H9 (cell line): ENCODE data around the gene HSPA12A. TPM values are rescaled to one million over a fixed set of nuclear protein-coding genes. Genes with fewer than 3 reads are reported as not detected.

Experiments
- DNase-seq: peaks from one replicate; pipeline ENCODE4 v3.0.0-alpha.2; 2017
- H2AFZ ChIP-seq: one replicate; pipeline ENCODE4 v1.6.1; 2013; ENCODE audit warnings: mild to moderate bottlenecking, low read length, control low read depth, moderate library complexity
- H2AK5ac ChIP-seq: 2 replicates; pipeline ENCODE4 v1.6.1; 2013; ENCODE audit warnings: low read length, control low read depth, mixed read lengths; ENCODE audit not compliant: insufficient read length
- H2BK120ac ChIP-seq: one replicate; pipeline ENCODE4 v1.6.1; 2013; ENCODE audit warnings: low read depth, mild to moderate bottlenecking, low read length, control low read depth, inconsistent platforms; ENCODE audit not compliant: poor library complexity, severe bottlenecking
- H2BK12ac ChIP-seq: 2 replicates; pipeline ENCODE4 v1.6.1; 2013; ENCODE audit warnings: low read length, control low read depth, mixed read lengths, low read depth; ENCODE audit not compliant: insufficient read length
- H2BK15ac ChIP-seq: 2 replicates; pipeline ENCODE4 v1.6.1; 2013; ENCODE audit warnings: low read depth, low read length, control low read depth
- H2BK20ac ChIP-seq: one replicate; pipeline ENCODE4 v1.6.1; 2013; ENCODE audit warnings: low read depth, mild to moderate bottlenecking, low read length, control low read depth, inconsistent platforms; ENCODE audit not compliant: poor library complexity, severe bottlenecking
- H2BK5ac ChIP-seq: 2 replicates; pipeline ENCODE4 v1.6.1; 2013; ENCODE audit warnings: low read length, control low read depth, mixed read lengths; ENCODE audit not compliant: insufficient read length
- H3K14ac ChIP-seq: 2 replicates; pipeline ENCODE4 v1.6.1; 2013; ENCODE audit warnings: low read length, control low read depth; ENCODE audit not compliant: insufficient read depth
- H3K18ac ChIP-seq: 2 replicates; pipeline ENCODE4 v1.6.1; 2013; ENCODE audit warnings: low read depth, mild to moderate bottlenecking, mixed read lengths, low read length, control low read depth; ENCODE audit not compliant: insufficient read length
- H3K23ac ChIP-seq: 2 replicates; pipeline ENCODE4 v1.6.1; 2013; ENCODE audit warnings: low read length, control low read depth, mixed read lengths, low read depth; ENCODE audit not compliant: insufficient read length
- H3K23me2 ChIP-seq: 2 replicates; pipeline ENCODE4 v1.6.1; 2013; ENCODE audit warnings: low read depth, mild to moderate bottlenecking, mixed read lengths, low read length, control low read depth; ENCODE audit not compliant: insufficient read length, poor library complexity, severe bottlenecking
- H3K27ac ChIP-seq: 2 replicates; pipeline ENCODE4 v1.5.1; 2013; ENCODE audit warnings: low read length, control low read depth, mixed read lengths, low read depth; ENCODE audit not compliant: insufficient read length
- H3K27me3 ChIP-seq: 2 replicates; pipeline ENCODE4 v1.6.1; 2013; ENCODE audit warnings: low read length, control low read depth, inconsistent platforms; ENCODE audit not compliant: insufficient read depth
- H3K4ac ChIP-seq: 2 replicates; pipeline ENCODE4 v1.6.1; 2013; ENCODE audit warnings: low read depth, mild to moderate bottlenecking, control low read depth, inconsistent platforms, low read length, moderate library complexity
- H3K4me1 ChIP-seq: 2 replicates; pipeline ENCODE4 v1.6.1; 2013; ENCODE audit warnings: low read length, control low read depth, inconsistent platforms; ENCODE audit not compliant: insufficient read depth
- H3K4me2 ChIP-seq: 2 replicates; pipeline ENCODE4 v1.6.1; 2013; ENCODE audit warnings: low read length, control low read depth, mixed read lengths; ENCODE audit not compliant: insufficient read length, insufficient read depth
- H3K56ac ChIP-seq: 2 replicates; pipeline ENCODE4 v1.6.1; 2013; ENCODE audit warnings: low read depth, mild to moderate bottlenecking, mixed read lengths, low read length, control low read depth; ENCODE audit not compliant: insufficient read length
- H3K79me1 ChIP-seq: 2 replicates; pipeline ENCODE4 v1.6.1; 2013; ENCODE audit warnings: low read depth, mild to moderate bottlenecking, moderate library complexity, low read length, control low read depth, inconsistent platforms; ENCODE audit not compliant: insufficient read depth, poor library complexity, severe bottlenecking
- H3K79me2 ChIP-seq: 2 replicates; pipeline ENCODE4 v1.6.1; 2013; ENCODE audit warnings: low read length, control low read depth, inconsistent platforms; ENCODE audit not compliant: insufficient read depth
- H3K9ac ChIP-seq: 2 replicates; pipeline ENCODE4 v1.6.1; 2013; ENCODE audit warnings: low read length, control low read depth, mixed read lengths; ENCODE audit not compliant: insufficient read length; ENCODE audit errors: extremely low read depth
- H3K9me3 ChIP-seq: one replicate; pipeline ENCODE4 v1.6.1; 2013; ENCODE audit warnings: low read depth, low read length, inconsistent platforms; ENCODE audit not compliant: control insufficient read depth
- H3T11ph ChIP-seq: one replicate; pipeline ENCODE4 v1.6.1; 2013; ENCODE audit warnings: mild to moderate bottlenecking, low read length, control low read depth, inconsistent platforms
- H4K20me1 ChIP-seq: one replicate; pipeline ENCODE4 v1.6.1; 2013; ENCODE audit not compliant: control insufficient read depth, insufficient read length, insufficient read depth
- H4K5ac ChIP-seq: 2 replicates; pipeline ENCODE4 v1.6.1; 2013; ENCODE audit warnings: low read depth, mild to moderate bottlenecking, mixed read lengths, low read length, control low read depth; ENCODE audit not compliant: insufficient read length
- H4K8ac ChIP-seq: replicated peaks from 2 replicates; pipeline ENCODE4 v1.6.1; 2013; ENCODE audit warnings: low read length, control low read depth, mixed read lengths, low read depth; ENCODE audit not compliant: insufficient read length
- H4K91ac ChIP-seq: 2 replicates; pipeline ENCODE4 v1.6.1; 2013; ENCODE audit warnings: low read depth, mild to moderate bottlenecking, moderate library complexity, mixed read lengths, low read length, control low read depth; ENCODE audit not compliant: insufficient read length
- H3K27ac Mint-ChIP-seq, 3 experiments: 2 replicates in 2 of 3; 3 replicates in 1 of 3; pipeline ENCODE4 v1.8.0; 2020 to 2021; ENCODE audit warnings: mixed read lengths in 3 of 3, mild to moderate bottlenecking in 1 of 3, moderate library complexity in 1 of 3
- H3K27me3 Mint-ChIP-seq: 2 replicates; pipeline ENCODE4 v1.8.0; 2021; ENCODE audit warnings: low read depth, mild to moderate bottlenecking, moderate library complexity, mixed read lengths
- H3K36me3 Mint-ChIP-seq, 3 experiments: 2 replicates in 2 of 3; 3 replicates in 1 of 3; pipeline ENCODE4 v1.8.0; 2020 to 2021; ENCODE audit warnings: low read depth in 3 of 3, mixed read lengths in 3 of 3; ENCODE audit not compliant: insufficient read depth in 1 of 3
- H3K4me1 Mint-ChIP-seq, 2 experiments: 2 replicates each; pipeline ENCODE4 v1.8.0; 2020; ENCODE audit warnings: mixed read lengths in 2 of 2
- H3K4me3 Mint-ChIP-seq, 2 experiments: 2 replicates in 1 of 2; 3 replicates in 1 of 2; pipeline ENCODE4 v1.8.0; 2020 to 2021; ENCODE audit warnings: mild to moderate bottlenecking in 2 of 2, mixed read lengths in 2 of 2, moderate library complexity in 1 of 2
- H3K9me3 Mint-ChIP-seq, 2 experiments: 2 replicates in 1 of 2; 3 replicates in 1 of 2; pipeline ENCODE4 v1.8.0; 2020; ENCODE audit warnings: mild to moderate bottlenecking in 2 of 2, mixed read lengths in 2 of 2, moderate library complexity in 1 of 2
- WGBS: extraction: QIAGEN DNeasy Blood & Tissue Kit; methylation state at CpG from one replicate; pipeline ENCODE4 v1.1.7; 2013; ENCODE audit warnings: missing lambda C conversion rate, low lambda C conversion rate, mixed read lengths; ENCODE audit not compliant: insufficient read length; ENCODE audit errors: extremely low coverage; 5-methylcytosine and 5-hydroxymethylcytosine counted together
- total RNA-seq: library from RNA; stranded (reverse); gene quantifications from 2 replicates; pipeline ENCODE4 v1.2.1, GENCODE V29; 2021
- TF ChIP-seq, protein P1 (sequence below): fragments of 200-600 bp; sonication (generic); conservative IDR thresholded peaks from 3 replicates; pipeline ENCODE4 v1.8.0; 2021; ENCODE audit warnings: antibody characterized with exemption, mild to moderate bottlenecking

The HSPA12A gene
- total RNA-seq, 1 experiment from 2014 or later: 3.2 TPM

- Histone ChIP-seq H2BK15ac (no peak overlapping the region), H3K4ac (no peak overlapping the region), H3K79me2 (no peaks in the 10 kb centered on the region), H3K27ac (no peak overlapping the region), H2AK5ac (no peak overlapping the region), H3K4me2 (no peak overlapping the region), H3K56ac (no peak overlapping the region), H2AFZ (no peak overlapping the region), H3K23ac (no peak overlapping the region), H3K14ac (no peak overlapping the region), H4K20me1 (no peaks in the 10 kb centered on the region), H3K27me3 (no peaks in the 10 kb centered on the region), H2BK5ac (no peak overlapping the region), H4K91ac (no peak overlapping the region), H4K8ac (no peak overlapping the region), H2BK120ac (no peak overlapping the region), H3K23me2 (no peaks in the 10 kb centered on the region), H3K18ac (no peak overlapping the region), H3T11ph (no peak overlapping the region), H2BK20ac (no peak overlapping the region), H2BK12ac (no peak overlapping the region), H3K9me3 (peaks cover 4% of the 10 kb centered on the region), H3K9ac (no peak overlapping the region), H4K5ac (no peak overlapping the region), H3K4me1 (no peaks in the 10 kb centered on the region), H3K79me1 (no peaks in the 10 kb centered on the region)
- peaks cover 2 to 21% of the 10 kb centered on the region in 2 experiments; a peak in 3 of 4 replicates for H3K4me1 Mint-ChIP-seq
- TF ChIP-seq, protein P1, sequence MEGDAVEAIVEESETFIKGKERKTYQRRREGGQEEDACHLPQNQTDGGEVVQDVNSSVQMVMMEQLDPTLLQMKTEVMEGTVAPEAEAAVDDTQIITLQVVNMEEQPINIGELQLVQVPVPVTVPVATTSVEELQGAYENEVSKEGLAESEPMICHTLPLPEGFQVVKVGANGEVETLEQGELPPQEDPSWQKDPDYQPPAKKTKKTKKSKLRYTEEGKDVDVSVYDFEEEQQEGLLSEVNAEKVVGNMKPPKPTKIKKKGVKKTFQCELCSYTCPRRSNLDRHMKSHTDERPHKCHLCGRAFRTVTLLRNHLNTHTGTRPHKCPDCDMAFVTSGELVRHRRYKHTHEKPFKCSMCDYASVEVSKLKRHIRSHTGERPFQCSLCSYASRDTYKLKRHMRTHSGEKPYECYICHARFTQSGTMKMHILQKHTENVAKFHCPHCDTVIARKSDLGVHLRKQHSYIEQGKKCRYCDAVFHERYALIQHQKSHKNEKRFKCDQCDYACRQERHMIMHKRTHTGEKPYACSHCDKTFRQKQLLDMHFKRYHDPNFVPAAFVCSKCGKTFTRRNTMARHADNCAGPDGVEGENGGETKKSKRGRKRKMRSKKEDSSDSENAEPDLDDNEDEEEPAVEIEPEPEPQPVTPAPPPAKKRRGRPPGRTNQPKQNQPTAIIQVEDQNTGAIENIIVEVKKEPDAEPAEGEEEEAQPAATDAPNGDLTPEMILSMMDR: no peak
- H3K27me3 Mint-ChIP-seq: peaks cover 18% of the 10 kb centered on the region
- H3K27ac Mint-ChIP-seq: no peak overlapping the region
- H3K9me3 Mint-ChIP-seq: peaks cover 7 to 12% of the 10 kb centered on the region in 2 experiments
- H3K4me3 Mint-ChIP-seq: no peak overlapping the region
- no peak for DNase-seq
- peaks cover 0 to 9% (median 0%) of the 10 kb centered on the region in 3 experiments; a peak in 3 of 7 replicates for H3K36me3 Mint-ChIP-seq
- no CpG with 5 or more reads among the region's 4 CpGs for WGBS
Measured at GRCh38 chr10:116768786-116769185, 26.4 kb upstream of the HSPA12A start.
